ENCODE results near the gene NCOA7. TPM values are rescaled to one million over a fixed set of nuclear protein-coding genes. Genes with fewer than 3 reads are reported as not detected.

The NCOA7 gene
- total and polyA plus RNA-seq, 2 of the 8 experiments (the other 6 are each of a cell fraction or from before 2014, with no cell fraction given) = 2.6 to 10.7 TPM

DNA sequence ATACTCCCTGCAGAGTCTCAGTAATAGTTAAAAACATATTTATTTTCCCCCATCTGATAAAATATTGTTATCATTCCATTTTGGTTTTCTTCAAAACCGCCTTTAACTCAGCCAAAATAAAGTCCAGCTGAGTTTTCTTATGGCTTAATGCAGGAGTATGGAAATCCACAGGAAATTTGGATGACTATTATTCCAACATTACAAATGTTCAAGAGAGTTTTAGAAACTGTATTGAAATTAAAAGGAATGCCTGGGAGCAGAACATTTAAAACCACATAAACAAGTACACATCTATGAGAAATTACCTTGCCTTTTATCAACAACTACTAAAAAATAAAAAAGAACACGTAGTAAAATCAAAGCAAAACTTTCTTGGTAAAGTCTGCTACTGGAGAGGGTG is 45.7 kb downstream of the NCOA7 start:
- Histone ChIP-seq H3K4me1 (replicated peaks in 1 of 4; ENCODE audit: control insufficient read depth in 3 of 4, insufficient read depth in 4 of 4, low read length in 3 of 4) (no peaks in the 10 kb centered on the region), H3K27me3 (replicated peaks in 1 of 4; ENCODE audit: control insufficient read depth in 3 of 4, extremely low read depth in 1 of 4, insufficient read depth in 3 of 4, low read length in 3 of 4) (no peaks in the 10 kb centered on the region), H3K56ac (replicated peaks; ENCODE audit: insufficient read length, low read depth, low read length) (no peak overlapping the region), H3K18ac (ENCODE audit: extremely low read depth, low read length) (no peak overlapping the region), H3K4me2 (ENCODE audit: insufficient read depth in 1 of 2, low read depth in 2 of 2, low read length in 2 of 2) (no peak overlapping the region), H3K9ac (replicated peaks in 1 of 4; ENCODE audit: extremely low read depth in 1 of 4, low read depth in 3 of 4, low read length in 3 of 4) (no peak overlapping the region), H2BK120ac (replicated peaks; ENCODE audit: low read depth, low read length) (no peak overlapping the region), H3K27ac (ENCODE audit: low read depth, low read length) (no peak overlapping the region), H3K36me3 (ENCODE audit: control insufficient read depth in 2 of 4, insufficient read depth in 4 of 4, low read length in 3 of 4) (no peaks in the 10 kb centered on the region), H3K79me2 (ENCODE audit: control insufficient read depth in 1 of 2, insufficient read depth in 2 of 2, low read length in 2 of 2) (no peaks in the 10 kb centered on the region), H3K14ac (ENCODE audit: insufficient read length) (no peak overlapping the region), H2BK20ac (ENCODE audit: low read length) (no peak overlapping the region), H4K20me1 (replicated peaks in 1 of 2; ENCODE audit: control insufficient read depth in 1 of 2, insufficient read depth in 2 of 2, low read length in 2 of 2) (no peaks in the 10 kb centered on the region), H2BK5ac (ENCODE audit: low read depth, low read length) (no peak overlapping the region), H4K8ac (ENCODE audit: extremely low read depth, insufficient read depth, low read length) (no peak overlapping the region), H3K79me1 (ENCODE audit: low read depth, low read length) (no peaks in the 10 kb centered on the region), H2AK5ac (ENCODE audit: low read depth, low read length) (no peak overlapping the region), H4K5ac (ENCODE audit: insufficient read length, low read depth, low read length) (no peak overlapping the region), H2BK12ac (ENCODE audit: low read depth, low read length) (no peak overlapping the region), H4K91ac (replicated peaks; ENCODE audit: insufficient read length, low read length) (no peak overlapping the region), H3K23me2 (ENCODE audit: low read depth, low read length) (no peaks in the 10 kb centered on the region), H3K9me3 (ENCODE audit: insufficient read depth in 2 of 2, low read depth in 1 of 2, low read length in 1 of 2) (no peaks in the 10 kb centered on the region), H2AFZ (ENCODE audit: low read length) (no peak overlapping the region), H2BK15ac (ENCODE audit: low read length) (no peak overlapping the region), H3K4me3 (ENCODE audit: extremely low read depth in 1 of 4, insufficient read depth in 2 of 4, low read depth in 3 of 4, low read length in 4 of 4) (no peak overlapping the region), H3K23ac (ENCODE audit: insufficient read length) (no peak overlapping the region), H3K4ac (replicated peaks; ENCODE audit: insufficient read length, low read depth, low read length) (no peak overlapping the region)
- FAIRE-seq (no peak), DNase-seq (ENCODE audit: low read depth in 1 of 2, low spot score in 2 of 2) (no peak)
- ChIA-PET CTCF (ENCODE audit: partially characterized antibody) (interaction anchor here (1.5 kb wide), 1 partner anchor 53 kb away, joined by 3 read pairs; no protein-coding TSS in a partner anchor), POLR2A (ENCODE audit: partially characterized antibody) (interaction anchor here (0.5 kb wide), 1 partner anchor 196 kb away, joined by 3 read pairs; no protein-coding TSS in a partner anchor)
- 91% methylated on average over 2 of the region's 2 CpGs; no CpG with 5 or more reads in 1 of the 2 experiments for WGBS, 2 experiments (ENCODE audit: extremely low coverage in 1 of 2, insufficient coverage in 1 of 2, insufficient read length in 1 of 2, insufficient replicate concordance in 2 of 2, low coverage in 1 of 2, low lambda C conversion rate in 2 of 2, missing lambda C conversion rate in 1 of 2)
- TF ChIP-seq NANOG (IDR thresholded peaks at IDR 0.05; ENCODE audit: insufficient read depth, low read depth, low read length, poor library complexity, severe bottlenecking) (no peak), POU5F1 (IDR thresholded peaks at IDR 0.05; ENCODE audit: low read depth, low read length) (no peak), SUZ12 (IDR thresholded peaks at IDR 0.05; ENCODE audit: low read length) (no peak), SP2 (IDR thresholded peaks at IDR 0.05; ENCODE audit: low read length) (no peak), SAP30 (IDR thresholded peaks at IDR 0.05; ENCODE audit: insufficient read depth, insufficient replicate concordance, low read length) (no peak), TBP (IDR thresholded peaks at IDR 0.05; ENCODE audit: low read depth, low read length) (no peak), NRF1 (IDR thresholded peaks at IDR 0.05; ENCODE audit: low read depth, low read length) (no peak), CHD2 (IDR thresholded peaks at IDR 0.05; ENCODE audit: low read length) (no peak), TAF7 (optimal IDR thresholded peaks at IDR 0.05; ENCODE audit: borderline replicate concordance, low read depth, low read length) (no peak), CHD1 (IDR thresholded peaks at IDR 0.05; ENCODE audit: low read depth, low read length) (no peak)
- TF ChIP-seq, protein P1, sequence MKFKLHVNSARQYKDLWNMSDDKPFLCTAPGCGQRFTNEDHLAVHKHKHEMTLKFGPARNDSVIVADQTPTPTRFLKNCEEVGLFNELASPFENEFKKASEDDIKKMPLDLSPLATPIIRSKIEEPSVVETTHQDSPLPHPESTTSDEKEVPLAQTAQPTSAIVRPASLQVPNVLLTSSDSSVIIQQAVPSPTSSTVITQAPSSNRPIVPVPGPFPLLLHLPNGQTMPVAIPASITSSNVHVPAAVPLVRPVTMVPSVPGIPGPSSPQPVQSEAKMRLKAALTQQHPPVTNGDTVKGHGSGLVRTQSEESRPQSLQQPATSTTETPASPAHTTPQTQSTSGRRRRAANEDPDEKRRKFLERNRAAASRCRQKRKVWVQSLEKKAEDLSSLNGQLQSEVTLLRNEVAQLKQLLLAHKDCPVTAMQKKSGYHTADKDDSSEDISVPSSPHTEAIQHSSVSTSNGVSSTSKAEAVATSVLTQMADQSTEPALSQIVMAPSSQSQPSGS (IDR thresholded peaks at IDR 0.05; ENCODE audit: low read length) = no peak
